ENCODE results near the gene RGPD8.
"Not testable (repeated sequence)": the region's sequence is repeated elsewhere in the genome, so short reads cannot be mapped to it uniquely, and the experiment has no call there.

RGPD8 gene

GRCh38 chr2:112434890-112435715, 1.7 kb upstream of the RGPD8 start:
- not testable (repeated sequence) for H3K27me3 ChIP-seq (ENCODE audit: insufficient read depth, low read length, poor library complexity); H4K20me1 ChIP-seq (ENCODE audit: insufficient read depth, low read length); H3K27ac ChIP-seq (ENCODE audit: low read length); H3K79me2 ChIP-seq (ENCODE audit: insufficient read depth, low read length); H3K9ac ChIP-seq (ENCODE audit: low read depth, low read length); H2AFZ ChIP-seq (ENCODE audit: low read depth, low read length); H3K4me3 ChIP-seq (ENCODE audit: low read depth in 1 of 2, low read length in 2 of 2); ATAC-seq (ENCODE audit: insufficient read depth, low read depth); H3K9me3 ChIP-seq (ENCODE audit: insufficient read depth, low read length, severe bottlenecking); H3K36me3 ChIP-seq (ENCODE audit: insufficient read depth, low read length); DNase-seq; H3K4me2 ChIP-seq (ENCODE audit: insufficient read depth, low read length); H3K4me1 ChIP-seq (ENCODE audit: insufficient read depth, low read length)

- Histone ChIP-seq H4K20me1 (ENCODE audit: insufficient read depth, low read length) (no peaks in the 10 kb centered on the region), H2AFZ (ENCODE audit: low read depth, low read length) (no peak overlapping the region), H3K27me3 (ENCODE audit: insufficient read depth, low read length, poor library complexity) (no peaks in the 10 kb centered on the region), H3K4me2 (ENCODE audit: insufficient read depth, low read length) (peak overlapping the region; percentile 36; the same call in 1 of the 2 replicates), H3K79me2 (ENCODE audit: insufficient read depth, low read length) (no peaks in the 10 kb centered on the region), H3K9me3 (ENCODE audit: insufficient read depth, low read length, severe bottlenecking) (no peaks in the 10 kb centered on the region), H3K4me1 (ENCODE audit: insufficient read depth, low read length) (no peaks in the 10 kb centered on the region), H3K27ac (ENCODE audit: low read length) (no peak overlapping the region), H3K36me3 (ENCODE audit: insufficient read depth, low read length) (no peaks in the 10 kb centered on the region), H3K4me3 (ENCODE audit: low read depth in 1 of 2, low read length in 2 of 2) (no peak overlapping the region), H3K9ac (ENCODE audit: low read depth, low read length) (no peak overlapping the region)
- ATAC-seq (ENCODE audit: insufficient read depth, low read depth) = no peak
- TF ChIP-seq CTCF (IDR thresholded peaks at IDR 0.05; ENCODE audit: borderline replicate concordance, extremely low read depth, low read length, poor library complexity, severe bottlenecking) = no peak
- TF ChIP-seq EZH2 (IDR thresholded peaks at IDR 0.05; ENCODE audit: borderline replicate concordance, low read depth, low read length, severe bottlenecking) = no peak
- DNase-seq = no peak
Observed at GRCh38 chr2:112433932-112434730, 686 bp upstream of the RGPD8 start.

GRCh38 chr2:112432735-112433479, 538 bp downstream of the RGPD8 start:
- ATAC-seq (ENCODE audit: insufficient read depth, low read depth); H3K27ac ChIP-seq (ENCODE audit: low read length); H3K9me3 ChIP-seq (ENCODE audit: insufficient read depth, low read length, severe bottlenecking); H4K20me1 ChIP-seq (ENCODE audit: insufficient read depth, low read length); H3K36me3 ChIP-seq (ENCODE audit: insufficient read depth, low read length); H3K27me3 ChIP-seq (ENCODE audit: insufficient read depth, low read length, poor library complexity); DNase-seq; H2AFZ ChIP-seq (ENCODE audit: low read depth, low read length); H3K79me2 ChIP-seq (ENCODE audit: insufficient read depth, low read length); H3K4me1 ChIP-seq (ENCODE audit: insufficient read depth, low read length); H3K4me3 ChIP-seq (ENCODE audit: low read depth in 1 of 2, low read length in 2 of 2); H3K9ac ChIP-seq (ENCODE audit: low read depth, low read length): not testable (repeated sequence)
- H3K4me2 ChIP-seq (ENCODE audit: insufficient read depth, low read length) = 0 out of 2 replicates have a peak overlapping the region, but pooled peaks have one; percentile 36

GRCh38 chr2:112432390-112432734, 1.1 kb downstream of the RGPD8 start:
- H3K4me3 ChIP-seq (ENCODE audit: low read depth in 1 of 2, low read length in 2 of 2); H3K9me3 ChIP-seq (ENCODE audit: insufficient read depth, low read length, severe bottlenecking); H2AFZ ChIP-seq (ENCODE audit: low read depth, low read length); H3K4me1 ChIP-seq (ENCODE audit: insufficient read depth, low read length); H3K9ac ChIP-seq (ENCODE audit: low read depth, low read length); H4K20me1 ChIP-seq (ENCODE audit: insufficient read depth, low read length); H3K79me2 ChIP-seq (ENCODE audit: insufficient read depth, low read length); H3K27me3 ChIP-seq (ENCODE audit: insufficient read depth, low read length, poor library complexity); H3K27ac ChIP-seq (ENCODE audit: low read length); DNase-seq; ATAC-seq (ENCODE audit: insufficient read depth, low read depth); H3K4me2 ChIP-seq (ENCODE audit: insufficient read depth, low read length); H3K36me3 ChIP-seq (ENCODE audit: insufficient read depth, low read length): not testable (repeated sequence)

- H3K27ac ChIP-seq (ENCODE audit: low read length); ATAC-seq (ENCODE audit: insufficient read depth, low read depth); H3K79me2 ChIP-seq (ENCODE audit: insufficient read depth, low read length); H3K9me3 ChIP-seq (ENCODE audit: insufficient read depth, low read length, severe bottlenecking); H3K4me1 ChIP-seq (ENCODE audit: insufficient read depth, low read length); H2AFZ ChIP-seq (ENCODE audit: low read depth, low read length); H3K9ac ChIP-seq (ENCODE audit: low read depth, low read length); DNase-seq; H3K36me3 ChIP-seq (ENCODE audit: insufficient read depth, low read length); H3K4me2 ChIP-seq (ENCODE audit: insufficient read depth, low read length); H4K20me1 ChIP-seq (ENCODE audit: insufficient read depth, low read length); H3K4me3 ChIP-seq (ENCODE audit: low read depth in 1 of 2, low read length in 2 of 2); H3K27me3 ChIP-seq (ENCODE audit: insufficient read depth, low read length, poor library complexity): not testable (repeated sequence)
Observed at GRCh38 chr2:112431587-112432295, 1.7 kb downstream of the RGPD8 start.

GRCh38 chr2:112424553-112424952, 8.9 kb downstream of the RGPD8 start:
- not testable (repeated sequence) for H4K20me1 ChIP-seq (ENCODE audit: insufficient read depth, low read length); H3K4me3 ChIP-seq (ENCODE audit: low read depth in 1 of 2, low read length in 2 of 2); ATAC-seq (ENCODE audit: insufficient read depth, low read depth)

More at GRCh38 chr2:112424553-112424952, 8.9 kb downstream of the RGPD8 start:
- not testable (repeated sequence) for H3K27me3 ChIP-seq (ENCODE audit: insufficient read depth, low read length, poor library complexity); H3K9me3 ChIP-seq (ENCODE audit: insufficient read depth, low read length, severe bottlenecking); H3K9ac ChIP-seq (ENCODE audit: low read depth, low read length); H3K36me3 ChIP-seq (ENCODE audit: insufficient read depth, low read length); DNase-seq; H3K4me1 ChIP-seq (ENCODE audit: insufficient read depth, low read length); H2AFZ ChIP-seq (ENCODE audit: low read depth, low read length); H3K27ac ChIP-seq (ENCODE audit: low read length); H3K4me2 ChIP-seq (ENCODE audit: insufficient read depth, low read length); H3K79me2 ChIP-seq (ENCODE audit: insufficient read depth, low read length)
